Cardiac septum (tissue), 1 donor: ENCODE data around the gene TACSTD2. TPM values are rescaled to one million over a fixed set of nuclear protein-coding genes. Genes with fewer than 3 reads are reported as not detected.
"Not testable (repeated sequence)": the region's sequence is repeated elsewhere in the genome, so short reads cannot be mapped to it uniquely, and the experiment has no call there.

ENCODE experiments used
- DNase-seq: peaks from one replicate; pipeline ENCODE4 v3.0.0-alpha.2; 2020; ENCODE audit warnings: low spot score
- intact Hi-C: fragments of 100-400 bp; cut with DNase I; formaldehyde crosslinking; loops from one replicate; pipeline ENCODE4 v1.14.0; 2022
- total RNA-seq: library from RNA; stranded (reverse); fragmentation: NEBNext Ultra II Directional; extraction: Animal tissue kit (Norgen Biotek cat#: 25700); gene quantifications from one replicate; pipeline ENCODE4 v1.2.1, GENCODE V29; 2021
- donor health status: DM: no; HTN: no; CAD: no.

The TACSTD2 gene
- total RNA-seq, 1 donor from 2014 or later: 0.11 TPM

DNA sequence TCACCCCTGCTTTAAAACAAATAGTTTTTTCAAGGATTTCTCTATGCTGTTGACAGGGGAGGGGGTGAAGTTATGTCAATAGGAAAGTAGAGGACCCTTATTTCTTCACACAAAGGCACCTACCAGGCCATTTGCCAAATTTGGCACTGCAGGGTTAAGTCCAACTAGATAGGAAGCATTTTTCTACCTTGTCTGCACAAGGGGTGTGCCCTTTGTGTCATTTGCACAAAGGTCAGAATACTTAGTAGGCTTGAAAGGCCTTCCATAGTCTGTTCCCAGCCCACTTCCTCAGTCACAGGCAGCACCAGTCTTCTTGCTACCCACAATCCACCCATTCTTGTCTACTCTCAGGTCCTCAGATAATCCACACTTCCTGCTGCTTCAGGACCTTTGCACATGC lies 7.0 kb downstream of the TACSTD2 start:
- intact Hi-C loops: no loop called here
- DNase-seq: no peak

DNA sequence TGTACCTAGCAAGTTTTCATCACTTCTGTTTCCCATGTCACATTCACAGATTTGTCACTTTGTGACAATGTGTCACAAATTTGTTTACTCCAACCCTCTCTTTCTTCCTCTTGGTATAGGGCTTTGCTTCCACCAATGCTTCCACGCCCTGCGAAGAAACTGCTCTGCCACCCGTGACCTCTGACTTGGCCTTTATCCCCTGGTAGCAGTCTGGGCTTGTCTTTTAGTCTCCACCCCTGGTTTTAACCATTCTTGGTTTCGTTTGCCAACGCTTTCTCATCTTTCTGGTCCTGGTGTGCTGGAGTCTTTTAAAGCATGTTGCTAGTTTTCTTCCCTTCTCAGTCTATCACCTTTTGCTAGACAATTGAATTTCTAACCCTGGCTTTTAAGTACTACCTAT lies 8.1 kb downstream of the TACSTD2 start:
- no peak for DNase-seq
- intact Hi-C loops: no loop called here

DNA sequence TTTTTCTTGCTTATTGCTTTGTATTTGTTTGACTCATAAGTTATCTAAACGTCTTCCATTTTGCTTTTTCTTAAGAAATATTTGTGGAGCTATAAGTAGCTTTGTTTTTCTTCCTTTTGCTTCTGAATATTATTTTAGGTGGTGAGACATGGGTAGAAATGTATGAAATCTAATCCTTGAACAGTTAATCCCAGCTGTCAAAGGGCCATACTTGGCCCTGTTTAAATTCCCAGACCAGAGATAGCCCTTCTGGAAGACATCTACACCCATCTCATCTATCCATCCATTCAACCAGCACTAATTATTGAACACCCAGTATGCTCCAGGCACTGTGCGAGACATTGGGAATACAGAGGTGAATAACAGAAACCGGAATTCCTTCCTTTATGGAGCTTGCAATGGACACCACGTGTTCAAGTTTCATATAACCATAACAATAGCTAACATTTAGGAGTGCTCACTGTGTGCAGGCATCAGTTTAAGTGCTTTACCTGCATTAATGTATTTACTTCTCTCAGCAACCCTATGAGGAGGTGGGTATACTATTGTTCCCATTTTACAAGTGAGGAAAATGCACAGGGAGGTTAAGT lies 8.7 kb downstream of the TACSTD2 start:
- DNase-seq: no peak
- intact Hi-C loops: no loop called here

DNA sequence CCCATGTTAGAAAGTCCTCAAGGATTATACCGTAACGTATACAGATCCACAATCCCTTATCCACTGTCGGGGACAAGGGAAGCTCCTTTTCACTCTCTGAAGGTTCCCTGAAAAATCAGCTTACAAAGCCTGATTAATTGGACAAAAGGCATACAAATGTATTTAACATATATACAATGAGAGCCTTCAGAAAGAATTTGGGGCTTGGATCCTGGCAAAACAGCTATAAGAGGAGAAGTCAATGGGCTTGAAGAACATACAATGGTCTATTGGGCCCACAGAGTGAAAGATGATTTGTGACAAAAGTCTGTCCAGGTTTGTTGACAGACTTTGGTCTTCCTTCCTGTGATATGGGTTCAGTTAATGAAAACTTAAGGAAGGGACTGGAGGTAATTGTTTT lies 10.7 kb downstream of the TACSTD2 start:
- no peak for DNase-seq
- intact Hi-C loops: no loop called here

DNA sequence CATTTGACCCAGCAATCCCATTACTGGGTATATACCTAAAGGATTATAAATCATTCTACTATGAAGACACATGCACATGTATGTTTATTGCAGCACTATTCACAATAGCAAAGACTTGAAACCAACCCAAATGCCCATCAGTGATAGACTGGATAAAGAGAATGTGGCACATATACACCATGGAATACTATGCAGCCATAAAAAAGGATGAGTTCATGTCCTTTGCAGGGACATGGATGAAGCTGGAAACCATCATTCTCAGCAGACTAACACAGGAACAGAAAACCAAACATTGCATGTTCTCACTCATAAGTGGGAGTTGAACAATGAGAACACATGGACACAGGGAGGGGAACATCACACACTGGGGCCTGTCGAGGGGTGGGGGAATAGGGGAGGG lies 13.3 kb downstream of the TACSTD2 start:
- DNase-seq, intact Hi-C loops: not testable (repeated sequence)

DNA sequence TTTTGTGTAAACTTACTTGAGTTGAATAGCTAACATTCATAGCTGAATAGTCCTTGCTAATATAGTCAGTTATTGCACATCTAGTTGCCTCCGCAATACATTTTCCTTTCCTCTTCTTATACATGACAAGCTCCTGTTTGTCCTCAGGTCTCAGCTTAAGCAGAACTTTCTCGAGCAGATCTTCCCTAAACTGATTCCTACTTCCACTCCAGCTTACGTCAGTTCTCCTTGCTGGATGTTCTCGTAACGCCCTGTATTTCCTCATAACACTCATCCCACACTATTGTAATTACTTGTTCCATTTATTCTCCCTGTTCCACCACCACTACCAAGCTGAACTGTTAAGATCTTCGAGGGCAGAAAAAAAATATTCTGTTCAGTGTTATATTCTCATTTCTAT lies 15.4 kb downstream of the TACSTD2 start:
- no peak for DNase-seq
- intact Hi-C loops: no loop called here

DNA sequence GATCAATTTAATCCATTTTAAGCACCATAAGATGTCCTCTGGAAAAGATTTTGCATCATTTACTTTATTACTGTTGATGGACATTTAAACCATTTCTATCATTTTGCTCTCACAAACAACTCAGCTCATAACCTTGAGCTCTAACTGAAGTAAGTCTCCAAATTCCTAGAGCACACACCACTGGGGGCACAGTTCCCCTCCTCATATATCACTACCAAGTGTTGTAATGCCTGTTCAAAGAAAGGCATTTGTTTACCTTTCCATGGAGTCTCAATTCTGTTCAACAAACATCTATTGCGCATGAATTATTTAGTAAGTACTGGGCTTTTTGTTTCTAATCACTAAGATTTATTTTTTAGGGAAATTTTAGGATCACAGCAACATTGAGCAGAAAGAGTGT lies 21.7 kb downstream of the TACSTD2 start:
- no peak for DNase-seq
- intact Hi-C loops: no loop called here

DNA sequence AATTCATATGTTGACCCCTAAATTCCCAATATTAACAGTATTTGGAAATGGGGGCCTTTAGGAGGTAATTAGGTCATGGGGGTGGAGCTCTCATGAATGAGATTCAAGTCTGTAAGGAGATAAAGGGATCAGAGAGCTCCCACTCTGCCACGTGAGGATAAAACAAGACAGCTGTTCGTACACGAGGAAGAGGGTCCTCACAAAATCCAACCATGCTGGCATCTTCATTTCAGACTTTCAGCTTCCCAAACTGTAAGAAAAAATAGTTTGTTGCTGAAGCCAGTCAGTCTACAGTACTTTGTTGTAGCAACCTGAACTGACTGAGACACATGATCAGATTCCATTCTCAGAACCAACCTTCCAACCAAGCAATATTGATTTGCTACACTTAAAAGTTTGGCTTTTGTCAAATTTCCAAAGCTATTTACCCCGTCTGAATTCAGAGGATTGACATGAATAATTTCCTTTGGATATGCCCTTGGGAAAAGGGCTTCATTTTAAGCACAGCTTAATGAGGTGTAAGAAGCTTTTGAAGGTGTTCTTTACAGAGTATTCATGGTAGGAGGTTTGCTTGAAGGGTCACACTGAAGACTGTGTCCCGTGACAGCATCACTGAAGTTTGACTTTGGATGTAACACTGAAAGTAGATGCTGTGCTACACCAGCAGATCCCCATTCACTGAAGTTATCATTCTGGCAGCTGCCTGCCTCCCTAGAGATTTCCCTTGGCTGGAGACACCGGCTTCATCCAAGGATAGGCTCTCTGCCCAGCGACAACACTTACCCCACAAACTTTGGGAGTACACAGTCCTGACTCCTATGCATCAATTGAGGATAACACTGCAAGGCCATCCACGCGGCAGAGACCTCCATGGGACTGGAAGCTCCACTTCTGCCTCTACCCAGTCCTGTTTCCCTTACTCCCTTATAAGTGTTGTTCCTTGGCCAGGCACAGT lies 25.6 kb downstream of the TACSTD2 start:
- no peak for DNase-seq
- intact Hi-C loops: no loop called here

DNA sequence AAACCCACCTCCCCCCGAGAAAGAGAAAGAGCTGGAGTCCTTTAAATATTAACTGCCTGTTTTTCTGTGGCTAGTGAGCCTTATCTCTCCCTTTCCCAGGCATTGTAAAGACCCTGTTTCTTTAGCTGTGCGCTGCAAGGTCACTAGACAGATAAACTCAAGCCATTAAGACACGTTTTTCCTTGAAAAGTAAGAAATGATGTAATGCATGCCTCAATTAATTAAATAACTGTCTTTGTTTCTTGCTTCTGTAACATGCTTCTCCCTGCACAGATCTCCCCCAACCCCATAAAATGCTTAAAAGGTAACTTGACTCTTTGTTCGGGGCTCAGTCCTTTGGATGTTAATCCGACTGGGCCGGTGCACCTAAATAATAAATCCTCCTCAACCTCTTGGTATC lies 27.8 kb downstream of the TACSTD2 start:
- DNase-seq: not testable (repeated sequence)
- intact Hi-C loops: loop anchor here (10.0 kb wide), 1 partner anchor 106 kb away; no protein-coding TSS in a partner anchor

DNA sequence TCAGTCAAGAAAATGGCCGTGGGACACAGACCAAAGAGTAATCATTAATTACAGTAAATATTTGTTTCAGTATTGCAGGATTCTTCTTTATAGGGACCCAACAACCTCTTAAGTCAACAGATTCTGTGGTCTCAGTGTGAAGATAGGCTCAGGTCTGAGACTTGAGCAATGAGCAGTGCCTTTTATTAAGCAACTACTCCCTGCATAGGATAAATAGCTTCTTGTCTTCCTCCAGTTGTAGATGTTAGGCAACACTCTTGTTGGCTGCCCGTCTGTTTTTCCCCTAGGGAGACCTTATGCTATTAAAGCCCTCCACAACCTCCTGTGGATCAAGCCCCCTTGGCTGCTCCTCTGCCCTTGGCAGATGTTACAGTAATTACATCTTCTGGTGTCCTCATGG lies 28.7 kb downstream of the TACSTD2 start:
- DNase-seq: no peak
- intact Hi-C loops: loop anchor here (10.0 kb wide), 1 partner anchor 106 kb away; no protein-coding TSS in a partner anchor

DNA sequence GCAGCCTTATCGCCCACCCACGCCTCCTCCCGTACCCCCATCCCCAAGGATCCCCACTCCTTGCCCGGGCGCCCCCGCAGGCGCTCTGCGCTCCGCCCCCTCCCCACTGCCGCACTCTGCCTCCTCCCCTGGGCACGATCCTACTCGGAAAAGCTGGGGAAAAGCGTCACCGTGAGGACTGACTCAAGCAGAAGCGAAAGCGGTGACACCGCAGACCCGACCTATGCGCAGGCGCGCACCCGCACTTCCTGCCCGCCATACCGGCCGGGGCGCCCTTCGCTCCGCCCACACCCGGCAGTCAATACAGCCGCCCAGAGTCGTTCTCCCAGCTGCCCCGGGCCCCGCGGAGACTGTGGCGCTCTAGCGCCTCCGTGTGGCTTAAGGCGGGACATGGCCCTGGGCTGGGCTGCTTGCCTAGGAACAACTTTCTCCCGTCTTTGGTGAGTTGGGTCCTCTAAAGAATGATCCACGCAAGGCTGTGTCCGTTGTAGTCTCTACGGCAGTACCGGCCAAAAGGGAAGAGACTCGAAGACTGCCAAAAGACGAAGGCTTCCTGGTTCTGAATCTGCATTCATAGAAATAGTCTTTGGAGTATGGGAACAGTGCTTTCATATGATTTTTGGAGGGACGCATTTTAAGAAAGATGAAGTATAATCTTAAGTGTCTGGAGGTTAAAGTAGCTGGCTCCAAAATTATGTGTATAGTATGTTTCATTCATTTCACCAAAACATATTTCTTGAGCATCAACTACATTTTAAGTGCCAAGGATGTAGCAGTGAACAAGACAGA lies 30.3 kb downstream of the TACSTD2 start, which contains the start of gene OMA1:
TSS of gene OMA1 (minus strand) at position 207 of the 789 bp plus-strand sequence. CDS start 7,432 bp downstream, outside the sequence.
- peak; percentile 99 for DNase-seq
- intact Hi-C loops: loop anchor here (2.0 to 10.0 kb wide), 2 partner anchors 32 to 108 kb away; no protein-coding TSS in a partner anchor

DNA sequence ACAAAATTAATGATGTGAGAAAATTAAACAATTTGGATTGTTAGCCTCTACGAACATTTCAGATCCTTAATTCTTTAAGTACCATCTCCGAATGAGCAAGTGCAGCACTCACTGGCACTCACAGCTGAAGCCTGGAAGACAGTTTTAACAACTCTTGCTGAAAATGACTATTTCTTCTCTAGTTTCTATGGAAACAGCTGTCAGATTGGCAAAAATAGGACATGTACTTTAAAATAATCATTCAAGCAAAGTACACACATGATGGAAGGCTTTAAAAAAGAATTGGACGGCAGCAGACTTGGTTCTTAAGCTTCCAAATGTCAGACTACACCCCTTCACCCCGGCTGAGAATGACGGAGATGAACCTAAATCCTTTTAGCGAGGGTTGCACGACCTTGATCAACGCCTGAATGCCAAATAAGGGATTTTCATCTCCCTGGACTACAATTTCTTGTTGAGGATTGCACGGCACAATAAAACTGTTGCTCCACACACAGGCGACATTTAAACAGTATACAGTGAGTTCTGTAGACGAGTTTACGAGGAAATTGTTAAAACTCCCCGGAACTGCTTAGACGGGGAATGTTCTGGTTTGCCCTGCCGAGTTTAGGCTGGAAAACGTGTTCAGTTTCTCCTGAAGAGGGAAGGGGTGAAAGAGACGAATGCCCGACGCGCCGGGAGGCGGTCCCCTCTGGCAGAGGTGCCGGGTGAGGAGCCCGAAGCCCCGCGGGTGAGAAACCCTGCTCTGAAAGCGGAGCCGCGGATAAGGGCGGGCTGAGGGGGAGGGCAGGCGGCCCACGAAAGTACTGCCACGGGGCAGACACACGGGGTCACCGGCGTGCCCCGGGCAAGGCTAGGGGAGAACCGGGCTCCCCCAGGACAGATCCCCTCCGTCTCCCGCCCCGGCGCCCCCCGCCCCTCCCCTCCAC lies 31.2 kb downstream of the TACSTD2 start:
- intact Hi-C loops: loop anchor here (2.0 to 10.0 kb wide), 2 partner anchors 31 to 109 kb away; no protein-coding TSS in a partner anchor
- peak; percentile 91 for DNase-seq

DNA sequence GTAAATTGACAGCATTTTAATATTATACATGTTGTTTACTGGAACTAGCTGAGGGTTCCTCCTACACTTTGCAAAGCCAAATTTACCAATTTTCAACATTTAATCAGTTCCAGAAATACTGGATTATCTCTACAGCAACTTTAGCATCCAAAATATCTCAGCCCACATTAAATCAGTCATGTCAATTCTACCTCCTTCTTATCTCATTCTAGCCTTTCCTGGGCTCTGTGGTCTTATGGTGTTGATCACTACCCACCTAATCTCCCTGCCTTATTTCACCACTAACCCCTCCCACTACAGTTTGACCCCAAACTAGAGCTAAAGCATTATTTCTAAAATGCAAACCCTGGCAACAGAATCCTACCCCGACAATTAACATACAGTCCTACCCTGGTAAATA lies 33.8 kb downstream of the TACSTD2 start:
- intact Hi-C loops: loop anchor here (10.0 kb wide), 1 partner anchor 112 kb away; no protein-coding TSS in a partner anchor
- DNase-seq: no peak

DNA sequence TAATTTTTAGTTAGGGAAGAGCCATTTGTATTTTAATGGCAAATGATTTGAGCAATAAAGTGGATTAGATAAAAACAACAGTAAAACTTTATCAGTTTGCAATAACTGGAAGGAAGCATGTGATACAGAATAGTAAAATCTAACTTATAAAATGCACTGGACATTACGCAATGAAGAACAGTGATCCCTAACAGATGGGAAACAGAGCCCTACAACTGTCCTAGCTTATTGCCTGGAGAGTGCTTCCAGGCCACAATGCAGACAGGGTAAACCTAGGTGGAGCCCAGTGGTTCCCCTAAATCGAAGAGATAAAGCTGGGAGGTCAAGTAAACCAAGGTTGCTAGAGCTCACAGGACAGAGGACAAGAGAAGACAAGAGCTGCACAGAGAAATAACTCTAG lies 37.5 kb downstream of the TACSTD2 start:
- DNase-seq: no peak
- intact Hi-C loops: no loop called here

DNA sequence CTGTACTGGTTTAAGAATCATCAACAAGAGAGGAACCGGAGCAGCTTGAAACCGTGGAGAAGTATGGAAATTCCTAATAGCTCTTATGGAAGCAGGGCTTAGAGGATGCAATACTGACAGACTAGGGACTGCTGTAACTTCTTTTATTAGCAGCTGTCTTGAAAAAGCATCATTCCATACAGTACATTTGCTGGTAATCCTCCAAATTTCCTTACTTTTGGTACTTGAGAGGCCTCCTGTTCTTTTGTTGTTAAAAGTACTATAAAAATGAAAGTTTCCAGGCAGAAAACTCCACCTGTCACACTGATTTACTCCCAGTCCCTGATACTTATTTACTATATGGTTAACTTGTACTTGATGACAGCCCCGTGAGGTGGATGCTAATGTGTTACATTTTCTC lies 38.2 kb downstream of the TACSTD2 start:
- intact Hi-C loops: no loop called here
- no peak for DNase-seq

DNA sequence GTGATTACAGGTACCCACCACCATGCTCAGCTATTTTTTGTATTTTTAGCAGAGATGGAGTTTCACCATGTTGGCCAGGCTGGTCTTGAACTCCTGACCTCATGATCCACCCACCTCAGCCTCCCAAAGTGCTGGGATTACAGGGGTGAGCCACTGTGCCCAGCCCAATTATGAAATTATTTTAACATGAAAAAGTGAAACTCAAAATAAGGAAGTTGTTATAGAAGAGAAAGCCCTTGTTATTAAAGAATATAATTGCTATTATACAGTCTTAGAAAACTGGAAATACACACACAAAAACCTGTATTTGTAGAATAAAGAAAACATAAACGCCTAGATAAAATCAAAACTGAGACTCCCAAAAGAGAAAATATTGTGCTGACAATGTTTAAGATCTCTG lies 45.2 kb downstream of the TACSTD2 start:
- intact Hi-C loops, DNase-seq: not testable (repeated sequence)

DNA sequence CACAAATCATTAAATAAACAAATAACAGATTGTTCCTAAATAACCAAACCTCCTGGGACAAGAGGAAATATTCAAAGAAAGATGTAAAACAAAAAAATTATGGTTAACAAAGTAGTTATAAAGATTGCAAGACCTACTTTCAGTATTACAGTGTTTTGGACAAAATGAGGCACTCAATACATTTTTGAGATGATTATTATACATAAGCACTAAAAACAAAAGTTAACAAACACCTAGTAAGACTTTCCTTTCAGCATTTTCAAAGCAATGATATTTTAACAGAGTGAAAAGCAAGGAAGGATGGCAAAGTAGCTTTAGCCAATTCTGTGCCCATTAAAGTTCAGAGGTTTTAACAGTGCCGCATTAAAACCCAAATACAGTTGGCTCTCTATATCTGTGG lies 47.8 kb downstream of the TACSTD2 start:
- no peak for DNase-seq
- intact Hi-C loops: no loop called here

DNA sequence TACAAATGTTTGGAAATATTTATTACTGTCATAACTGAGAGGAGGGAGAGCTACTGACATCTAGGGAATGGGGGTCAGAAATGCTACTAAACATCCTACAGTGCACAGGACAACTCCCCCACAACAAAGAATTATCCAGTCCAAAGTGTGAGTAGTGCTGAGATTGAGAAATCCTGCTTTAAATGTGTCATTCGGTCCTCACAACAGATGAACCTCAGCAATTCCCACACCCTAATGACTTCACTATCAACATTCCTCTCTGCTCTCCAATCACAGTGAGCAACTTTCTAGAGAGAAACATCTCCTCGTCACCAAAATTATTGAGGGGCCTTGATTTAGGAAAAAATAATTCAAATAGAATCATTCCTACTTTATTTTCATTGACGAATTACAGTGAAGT lies 48.5 kb downstream of the TACSTD2 start:
- intact Hi-C loops: no loop called here
- no peak for DNase-seq
